Measurements from ENCODE around the gene DCAF4. TPM values are rescaled to one million over a fixed set of nuclear protein-coding genes. Genes with fewer than 3 reads are reported as not detected.

The DCAF4 gene
- total and polyA plus RNA-seq, 2 of the 4 experiments (the other 2 are of a cell fraction), result 28.8 to 29.4 TPM

DNA sequence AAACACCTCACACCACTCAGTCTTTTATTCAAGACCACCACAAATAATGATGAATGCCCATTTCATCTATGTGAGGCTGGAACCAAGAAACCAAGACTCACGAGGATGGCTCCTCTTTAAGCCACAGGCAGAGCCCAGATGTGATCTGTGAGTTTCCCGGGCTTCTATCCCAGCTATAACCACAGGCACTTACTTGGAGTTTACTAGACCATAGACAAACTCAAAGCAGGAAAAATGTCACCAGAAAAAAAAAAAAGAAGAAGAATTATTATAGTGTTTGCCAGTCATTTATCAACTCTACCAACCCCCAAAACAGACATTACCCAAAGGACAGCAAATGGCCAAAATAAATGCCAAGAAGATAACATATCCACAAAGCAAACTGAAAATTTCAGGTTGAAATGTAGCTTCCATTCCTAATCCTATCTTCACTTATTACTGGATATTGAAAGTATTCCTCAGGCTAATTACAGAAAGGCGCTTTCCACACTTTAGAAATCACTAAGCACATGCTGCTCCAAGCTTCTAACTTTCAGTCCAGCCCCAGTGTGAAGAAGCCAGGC lies 56.0 kb downstream of the DCAF4 start:
- Histone ChIP-seq H3K9me1 (ENCODE audit: insufficient read depth, low read length) (peaks cover 3% of the 10 kb centered on the region; the same call in 1 of the 2 replicates), H3K56ac (ENCODE audit: extremely low read depth, insufficient read depth, low read length) (no peak overlapping the region), H2BK15ac (ENCODE audit: low read depth, low read length) (no peak overlapping the region), H2AK9ac (replicated peaks; ENCODE audit: low read depth, low read length, poor library complexity) (no peak overlapping the region), H3K79me1 (ENCODE audit: low read depth in 1 of 2, low read length in 2 of 2) (peaks cover 14 to 34% of the 10 kb centered on the region in 2 experiments; a peak in 3 of 4 replicates), H3K14ac (replicated peaks; ENCODE audit: low read depth, low read length) (no peak overlapping the region), H4K91ac (ENCODE audit: insufficient read depth, low read depth, low read length) (no peak overlapping the region), H3K27me3 (ENCODE audit: control insufficient read depth, insufficient read depth, low read length) (no peaks in the 10 kb centered on the region), H3K4me3 (ENCODE audit: insufficient read depth, low read depth, low read length) (no peak overlapping the region), H2AK5ac (ENCODE audit: low read depth, low read length) (no peak overlapping the region), H2BK20ac (ENCODE audit: low read depth, low read length) (no peak overlapping the region), H3K23ac (ENCODE audit: low read depth, low read length) (no peak overlapping the region), H3K9ac (ENCODE audit: low read depth, low read length) (no peak overlapping the region), H4K8ac (ENCODE audit: low read depth in 2 of 2, low read length in 2 of 2) (no peak overlapping the region), H3K9me3 (ENCODE audit: control insufficient read depth, insufficient read depth, low read length) (no peaks in the 10 kb centered on the region), H3K4me2 (ENCODE audit: low read depth, low read length) (no peak overlapping the region), H2BK120ac (ENCODE audit: low read depth, low read length) (no peak overlapping the region), H3K27ac (ENCODE audit: insufficient read depth, low read length) (no peak overlapping the region), H3K18ac (ENCODE audit: low read depth, low read length) (no peak overlapping the region), H3K4ac (ENCODE audit: low read depth, low read length) (no peak overlapping the region), H2AFZ (replicated peaks; ENCODE audit: low read length, poor library complexity) (no peak overlapping the region), H2BK5ac (ENCODE audit: low read depth, low read length, poor library complexity, severe bottlenecking) (no peak overlapping the region), H4K5ac (ENCODE audit: low read depth, low read length) (no peak overlapping the region), H4K20me1 (ENCODE audit: insufficient read depth, low read length) (peaks cover 3% of the 10 kb centered on the region; the same call in 1 of the 2 replicates), H3K36me3 (ENCODE audit: control insufficient read depth, insufficient read depth, low read length) (peaks cover 47% of the 10 kb centered on the region), H3K4me1 (ENCODE audit: control insufficient read depth, insufficient read depth, low read length) (no peaks in the 10 kb centered on the region)
- in situ Hi-C loops (cut with MboI; ENCODE audit: low sequenced_read_pairs) (no loop called here), dilution Hi-C loops (cut with HindIII; ENCODE audit: low sequenced_read_pairs, unreplicated experiment) (no loop called here), intact Hi-C loops (cut with micrococcal nuclease) (no loop called here)
- no CpG with 5 or more reads among the region's 3 CpGs for WGBS, 2 experiments (ENCODE audit: extremely low coverage in 2 of 2, insufficient read length in 1 of 2)
- DNase-seq (no peak), ATAC-seq (ENCODE audit: low read depth) (no peak)
- ChIA-PET POLR2A (ENCODE audit: unreplicated experiment) (no interaction called here), CTCF (no interaction called here)
- TF ChIP-seq, protein P1, sequence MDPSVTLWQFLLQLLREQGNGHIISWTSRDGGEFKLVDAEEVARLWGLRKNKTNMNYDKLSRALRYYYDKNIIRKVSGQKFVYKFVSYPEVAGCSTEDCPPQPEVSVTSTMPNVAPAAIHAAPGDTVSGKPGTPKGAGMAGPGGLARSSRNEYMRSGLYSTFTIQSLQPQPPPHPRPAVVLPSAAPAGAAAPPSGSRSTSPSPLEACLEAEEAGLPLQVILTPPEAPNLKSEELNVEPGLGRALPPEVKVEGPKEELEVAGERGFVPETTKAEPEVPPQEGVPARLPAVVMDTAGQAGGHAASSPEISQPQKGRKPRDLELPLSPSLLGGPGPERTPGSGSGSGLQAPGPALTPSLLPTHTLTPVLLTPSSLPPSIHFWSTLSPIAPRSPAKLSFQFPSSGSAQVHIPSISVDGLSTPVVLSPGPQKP (IDR thresholded peaks at IDR 0.05; ENCODE audit: borderline replicate concordance, low read depth, low read length), result no peak
- TF ChIP-seq FOS (IDR thresholded peaks at IDR 0.05; ENCODE audit: low read depth, low read length) (no peak), SMC3 (IDR thresholded peaks at IDR 0.05; ENCODE audit: low read depth, low read length) (no peak), CHD1 (IDR thresholded peaks at IDR 0.05; ENCODE audit: low read depth, low read length) (no peak), POLR2A (IDR thresholded peaks at IDR 0.05; ENCODE audit: low read depth, low read length) (no peak), BHLHE40 (IDR thresholded peaks at IDR 0.05; ENCODE audit: low read depth, low read length) (no peak), RFX5 (IDR thresholded peaks at IDR 0.05; ENCODE audit: low read depth, low read length) (no peak), CEBPB (IDR thresholded peaks at IDR 0.05; ENCODE audit: low read depth, low read length) (no peak), RAD21 (IDR thresholded peaks at IDR 0.05; ENCODE audit: low read length) (no peak), MXI1 (IDR thresholded peaks at IDR 0.05; ENCODE audit: borderline replicate concordance, low read depth, low read length) (no peak), RCOR1 (IDR thresholded peaks at IDR 0.05; ENCODE audit: insufficient replicate concordance, low read length) (no peak), NFE2L2 (IDR thresholded peaks at IDR 0.05; ENCODE audit: low read depth, low read length) (no peak), MAFK (IDR thresholded peaks at IDR 0.05; ENCODE audit: low read depth, low read length) (no peak), USF2 (IDR thresholded peaks at IDR 0.05; ENCODE audit: low read depth, low read length) (no peak), MAZ (IDR thresholded peaks at IDR 0.05; ENCODE audit: borderline replicate concordance, low read depth, low read length) (no peak)
- TF ChIP-seq, protein P2, sequence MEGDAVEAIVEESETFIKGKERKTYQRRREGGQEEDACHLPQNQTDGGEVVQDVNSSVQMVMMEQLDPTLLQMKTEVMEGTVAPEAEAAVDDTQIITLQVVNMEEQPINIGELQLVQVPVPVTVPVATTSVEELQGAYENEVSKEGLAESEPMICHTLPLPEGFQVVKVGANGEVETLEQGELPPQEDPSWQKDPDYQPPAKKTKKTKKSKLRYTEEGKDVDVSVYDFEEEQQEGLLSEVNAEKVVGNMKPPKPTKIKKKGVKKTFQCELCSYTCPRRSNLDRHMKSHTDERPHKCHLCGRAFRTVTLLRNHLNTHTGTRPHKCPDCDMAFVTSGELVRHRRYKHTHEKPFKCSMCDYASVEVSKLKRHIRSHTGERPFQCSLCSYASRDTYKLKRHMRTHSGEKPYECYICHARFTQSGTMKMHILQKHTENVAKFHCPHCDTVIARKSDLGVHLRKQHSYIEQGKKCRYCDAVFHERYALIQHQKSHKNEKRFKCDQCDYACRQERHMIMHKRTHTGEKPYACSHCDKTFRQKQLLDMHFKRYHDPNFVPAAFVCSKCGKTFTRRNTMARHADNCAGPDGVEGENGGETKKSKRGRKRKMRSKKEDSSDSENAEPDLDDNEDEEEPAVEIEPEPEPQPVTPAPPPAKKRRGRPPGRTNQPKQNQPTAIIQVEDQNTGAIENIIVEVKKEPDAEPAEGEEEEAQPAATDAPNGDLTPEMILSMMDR (conservative IDR thresholded peaks at IDR 0.05; ENCODE audit: low read depth, low read length), result no peak
- no TSS peak for BruUV-seq (replicated peaks)

All from IMR-90 (cell line).